Measurements from ENCODE around the gene MT1X. TPM values are rescaled to one million over a fixed set of nuclear protein-coding genes. Genes with fewer than 3 reads are reported as not detected.
"Not testable (repeated sequence)": the region's sequence is repeated elsewhere in the genome, so short reads cannot be mapped to it uniquely, and the experiment has no call there.

MT1X gene
- polyA plus RNA-seq, 1 donor: 112 TPM

- peaks cover 55% of the 10 kb centered on the region for H3K27me3 ChIP-seq (ENCODE audit: control insufficient read depth, insufficient read depth, low read length)
These were observed 14.4 kb upstream of the MT1X start, which contains the start of gene MT1G for GRCh38 chr16:56667581-56668571. MT1G (minus strand) TSS chr16:56668065; CDS start chr16:56667993, 72 bp downstream.

GRCh38 chr16:56669005-56669839, 13.0 kb upstream of the MT1X start, which contains the start of gene MT1H:
MT1H (plus strand) TSS chr16:56669814; CDS start chr16:56669885, 71 bp downstream.
- peaks cover 50% of the 10 kb centered on the region for H3K27me3 ChIP-seq (ENCODE audit: control insufficient read depth, insufficient read depth, low read length)
- no peaks in the 10 kb centered on the region for H3K9me3 ChIP-seq (ENCODE audit: control insufficient read depth, low read depth, low read length)
- peak within 1 kb of the TSS; percentile 50 for H3K4me3 ChIP-seq (ENCODE audit: low read length)
- H3K4me1 ChIP-seq (ENCODE audit: control insufficient read depth, insufficient read depth, low read length): peaks cover 14% of the 10 kb centered on the region
- WGBS (ENCODE audit: insufficient coverage, low lambda C conversion rate): no CpG with 5 or more reads among the region's 38 CpGs
- H3K27ac ChIP-seq (ENCODE audit: low read length): peak within 1 kb of the TSS; percentile 93
- peak; percentile 88 to 90 for DNase-seq
- H3K36me3 ChIP-seq (ENCODE audit: control insufficient read depth, insufficient read depth, low read length): peaks cover 3% of the 10 kb centered on the region

More at GRCh38 chr16:56667581-56668571, 14.4 kb upstream of the MT1X start, which contains the start of gene MT1G:
- Histone ChIP-seq H3K4me3 (ENCODE audit: low read length) (peak within 1 kb of the TSS; percentile 53), H3K27ac (ENCODE audit: low read length) (peak within 1 kb of the TSS; percentile 93), H3K9me3 (ENCODE audit: control insufficient read depth, low read depth, low read length) (no peaks in the 10 kb centered on the region), H3K36me3 (ENCODE audit: control insufficient read depth, insufficient read depth, low read length) (peaks cover 3% of the 10 kb centered on the region), H3K4me1 (ENCODE audit: control insufficient read depth, insufficient read depth, low read length) (peaks cover 14% of the 10 kb centered on the region)
- WGBS (ENCODE audit: insufficient coverage, low lambda C conversion rate): no CpG with 5 or more reads among the region's 46 CpGs
- DNase-seq: peak; percentile 88 to 94

DNA sequence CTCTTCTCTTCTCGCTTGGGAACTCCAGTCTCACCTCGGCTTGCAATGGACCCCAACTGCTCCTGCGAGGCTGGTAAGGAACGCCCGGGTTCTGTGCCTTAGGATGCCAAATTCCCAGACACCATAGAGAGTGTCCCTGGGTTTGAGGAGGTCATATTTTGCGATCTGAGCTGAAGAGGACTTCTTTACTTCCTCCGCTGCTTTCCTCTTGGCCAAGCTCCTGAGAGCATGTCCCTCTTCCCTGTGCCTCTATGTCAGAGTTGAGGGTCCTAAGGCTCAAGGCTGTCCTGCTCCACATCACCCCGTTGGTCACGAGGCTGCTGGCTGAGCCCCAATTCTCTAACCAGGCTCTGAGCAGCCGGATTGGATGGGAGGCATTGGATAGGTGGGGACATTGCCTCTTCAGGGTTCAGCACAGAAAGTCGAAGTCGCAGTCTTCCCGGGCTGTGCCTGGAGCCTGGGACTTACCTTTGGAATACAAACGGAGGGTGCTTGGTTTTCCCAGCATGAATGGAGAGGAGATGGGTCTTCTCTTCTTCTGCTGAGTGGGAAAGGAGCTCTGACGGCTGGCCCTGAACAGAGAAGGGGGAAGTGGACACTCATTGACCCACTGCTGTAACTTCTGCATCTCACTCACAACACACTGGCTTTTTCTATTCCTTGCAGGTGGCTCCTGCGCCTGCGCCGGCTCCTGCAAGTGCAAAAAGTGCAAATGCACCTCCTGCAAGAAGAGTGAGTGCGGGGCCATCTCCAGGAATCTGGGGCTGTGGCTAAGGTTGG, 12.2 kb upstream of the MT1X start:
- Histone ChIP-seq H3K27ac (ENCODE audit: low read length) (peak overlapping the region; percentile 93), H3K9me3 (ENCODE audit: control insufficient read depth, low read depth, low read length) (no peaks in the 10 kb centered on the region), H3K4me1 (ENCODE audit: control insufficient read depth, insufficient read depth, low read length) (peaks cover 14% of the 10 kb centered on the region), H3K36me3 (ENCODE audit: control insufficient read depth, insufficient read depth, low read length) (peaks cover 3% of the 10 kb centered on the region), H3K4me3 (ENCODE audit: low read length) (peak overlapping the region; percentile 50), H3K27me3 (ENCODE audit: control insufficient read depth, insufficient read depth, low read length) (peaks cover 45% of the 10 kb centered on the region)
- peak in 1 of 2 donors; percentile 59 for DNase-seq
- WGBS (ENCODE audit: insufficient coverage, low lambda C conversion rate): 20% methylated on average over 1 of the region's 19 CpGs

- WGBS (ENCODE audit: insufficient coverage, low lambda C conversion rate): no CpG with 5 or more reads among the region's 2 CpGs
- H3K27me3 ChIP-seq (ENCODE audit: control insufficient read depth, insufficient read depth, low read length): peaks cover 50% of the 10 kb centered on the region
These were observed 11.7 kb upstream of the MT1X start for GRCh38 chr16:56670620-56670934.

DNA sequence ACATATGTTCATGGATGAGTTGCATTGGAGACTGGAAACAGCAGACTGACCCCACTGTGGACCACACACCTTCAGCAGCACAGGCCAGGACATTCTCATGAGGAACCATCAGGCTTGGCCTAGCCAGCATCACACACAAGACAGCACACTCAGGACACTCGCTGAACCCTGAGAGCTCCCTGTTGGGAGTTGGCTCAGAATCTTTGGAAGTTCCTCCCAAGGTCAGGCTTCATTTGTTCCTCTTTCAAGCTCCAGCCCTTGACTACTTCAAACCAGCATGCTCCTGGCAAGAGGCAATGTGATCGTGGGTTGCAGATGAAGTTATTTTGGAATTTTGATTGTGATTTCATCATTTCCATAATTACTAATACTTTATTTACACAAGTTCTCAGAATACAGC, 10.6 kb upstream of the MT1X start:
- DNase-seq; H3K9me3 ChIP-seq (ENCODE audit: control insufficient read depth, low read depth, low read length); H3K4me3 ChIP-seq (ENCODE audit: low read length); H3K36me3 ChIP-seq (ENCODE audit: control insufficient read depth, insufficient read depth, low read length); H3K27ac ChIP-seq (ENCODE audit: low read length): not testable (repeated sequence)
- WGBS (ENCODE audit: insufficient coverage, low lambda C conversion rate): no CpG with 5 or more reads among the region's 2 CpGs
- Histone ChIP-seq H3K4me1 (ENCODE audit: control insufficient read depth, insufficient read depth, low read length) (peaks cover 14% of the 10 kb centered on the region), H3K27me3 (ENCODE audit: control insufficient read depth, insufficient read depth, low read length) (peaks cover 58% of the 10 kb centered on the region)

More at GRCh38 chr16:56670620-56670934, 11.7 kb upstream of the MT1X start:
- Histone ChIP-seq H3K4me1 (ENCODE audit: control insufficient read depth, insufficient read depth, low read length) (peaks cover 14% of the 10 kb centered on the region), H3K4me3 (ENCODE audit: low read length) (peak overlapping the region; percentile 50), H3K27ac (ENCODE audit: low read length) (peak overlapping the region; percentile 93), H3K9me3 (ENCODE audit: control insufficient read depth, low read depth, low read length) (no peaks in the 10 kb centered on the region), H3K36me3 (ENCODE audit: control insufficient read depth, insufficient read depth, low read length) (peaks cover 3% of the 10 kb centered on the region)
- DNase-seq: no peak

DNA sequence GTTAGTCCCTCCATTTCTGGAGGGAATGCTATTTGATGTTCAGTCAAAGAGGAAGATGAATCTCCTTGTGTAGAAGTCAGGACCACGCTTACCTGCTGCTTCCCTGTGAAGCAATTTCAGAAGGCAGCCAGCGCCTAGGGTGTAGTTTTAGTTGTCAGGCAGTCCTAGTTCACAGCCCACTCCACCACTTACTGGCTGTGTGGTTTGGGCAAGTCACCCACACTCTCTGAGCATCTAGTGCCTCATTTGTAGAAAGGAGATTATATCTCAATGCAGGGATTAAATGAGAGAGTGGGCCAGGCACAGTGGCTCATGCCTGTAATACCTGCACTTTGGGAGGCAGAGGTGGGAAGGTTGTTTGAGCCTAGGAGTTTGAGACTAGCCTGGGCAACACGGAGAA, 10.1 kb upstream of the MT1X start:
- peaks cover 14% of the 10 kb centered on the region for H3K4me1 ChIP-seq (ENCODE audit: control insufficient read depth, insufficient read depth, low read length)
- not testable (repeated sequence) for DNase-seq; H3K27ac ChIP-seq (ENCODE audit: low read length); H3K4me3 ChIP-seq (ENCODE audit: low read length); H3K36me3 ChIP-seq (ENCODE audit: control insufficient read depth, insufficient read depth, low read length); H3K9me3 ChIP-seq (ENCODE audit: control insufficient read depth, low read depth, low read length)
- no CpG with 5 or more reads among the region's 3 CpGs for WGBS (ENCODE audit: insufficient coverage, low lambda C conversion rate)
- H3K27me3 ChIP-seq (ENCODE audit: control insufficient read depth, insufficient read depth, low read length): peaks cover 58% of the 10 kb centered on the region

GRCh38 chr16:56672761-56673536, 9.3 kb upstream of the MT1X start:
- no peak overlapping the region for H3K4me3 ChIP-seq (ENCODE audit: low read length)

GRCh38 chr16:56673921-56674320, 8.3 kb upstream of the MT1X start:
- no peaks in the 10 kb centered on the region for H3K9me3 ChIP-seq (ENCODE audit: control insufficient read depth, low read depth, low read length)
- no peak overlapping the region for H3K27ac ChIP-seq (ENCODE audit: low read length)
- DNase-seq: peak in 1 of 2 donors; percentile 45
- 0% methylated on average over 4 of the region's 12 CpGs for WGBS (ENCODE audit: insufficient coverage, low lambda C conversion rate)
- H3K4me3 ChIP-seq (ENCODE audit: low read length): no peak overlapping the region
- H3K4me1 ChIP-seq (ENCODE audit: control insufficient read depth, insufficient read depth, low read length): peaks cover 6% of the 10 kb centered on the region
- H3K27me3 ChIP-seq (ENCODE audit: control insufficient read depth, insufficient read depth, low read length): peaks cover 45% of the 10 kb centered on the region
- no peaks in the 10 kb centered on the region for H3K36me3 ChIP-seq (ENCODE audit: control insufficient read depth, insufficient read depth, low read length)

More at GRCh38 chr16:56672761-56673536, 9.3 kb upstream of the MT1X start:
- Histone ChIP-seq H3K27ac (ENCODE audit: low read length) (no peak overlapping the region), H3K36me3 (ENCODE audit: control insufficient read depth, insufficient read depth, low read length) (no peaks in the 10 kb centered on the region), H3K27me3 (ENCODE audit: control insufficient read depth, insufficient read depth, low read length) (peaks cover 54% of the 10 kb centered on the region), H3K4me1 (ENCODE audit: control insufficient read depth, insufficient read depth, low read length) (peaks cover 14% of the 10 kb centered on the region), H3K9me3 (ENCODE audit: control insufficient read depth, low read depth, low read length) (no peaks in the 10 kb centered on the region)
- WGBS (ENCODE audit: insufficient coverage, low lambda C conversion rate): no CpG with 5 or more reads among the region's 11 CpGs
- no peak for DNase-seq

- H3K36me3 ChIP-seq (ENCODE audit: control insufficient read depth, insufficient read depth, low read length); H3K4me1 ChIP-seq (ENCODE audit: control insufficient read depth, insufficient read depth, low read length); H3K9me3 ChIP-seq (ENCODE audit: control insufficient read depth, low read depth, low read length); H3K27ac ChIP-seq (ENCODE audit: low read length); DNase-seq; H3K4me3 ChIP-seq (ENCODE audit: low read length): not testable (repeated sequence)
- 60% methylated on average over 1 of the region's 6 CpGs for WGBS (ENCODE audit: insufficient coverage, low lambda C conversion rate)
- H3K27me3 ChIP-seq (ENCODE audit: control insufficient read depth, insufficient read depth, low read length): peaks cover 39% of the 10 kb centered on the region
These were observed 7.7 kb upstream of the MT1X start for GRCh38 chr16:56674570-56674969.

All from large intestine (tissue), 3 donors.